A673 (cell line): ENCODE measurements around the gene CCDC197. TPM values are rescaled to one million over a fixed set of nuclear protein-coding genes. Genes with fewer than 3 reads are reported as not detected.

ENCODE experiments used
- BruUV-seq: library from RNA; stranded (reverse); fragments of 400-500 nt; replicated peaks from 2 replicates; lab custom pipeline; 2021; lab: Mats Ljungman, UMichigan
- CTCF ChIA-PET: fragments of 300-600 bp; sonication (Branson Sonifier 250); formaldehyde crosslinking; loops from one replicate; lab custom pipeline; 2022; ENCODE audit warnings: antibody characterized with exemption; lab: Charles Lee
- POLR2A ChIA-PET: fragments of 300-600 bp; sonication (Branson Sonifier 250); formaldehyde crosslinking; loops from one replicate; lab custom pipeline; 2022; ENCODE audit warnings: antibody characterized with exemption; ENCODE audit not compliant: low non-redundant PET; lab: Charles Lee
- DNase-seq: peaks from one replicate; pipeline ENCODE4 v3.0.0-alpha.2; 2015; ENCODE audit warnings: low spot score
- H3K27ac ChIP-seq: fragments of 200-600 bp; sonication (generic); 2 replicates; pipeline ENCODE4 v1.5.1; 2016; ENCODE audit warnings: mixed run types, low read depth, mild to moderate bottlenecking, mixed read lengths, antibody characterized with exemption, low read length; ENCODE audit not compliant: poor library complexity, severe bottlenecking
- H3K27me3 ChIP-seq: fragments of 200-600 bp; sonication (generic); replicated peaks from 2 replicates; pipeline ENCODE4 v1.6.1; 2017; ENCODE audit warnings: mixed run types, low read depth, mild to moderate bottlenecking, mixed read lengths, antibody characterized with exemption, low read length; ENCODE audit not compliant: insufficient read depth, poor library complexity
- H3K36me3 ChIP-seq: fragments of 200-600 bp; sonication (generic); 2 replicates; pipeline ENCODE4 v1.6.1; 2016; ENCODE audit warnings: mixed run types, mild to moderate bottlenecking, mixed read lengths, antibody characterized with exemption, low read length; ENCODE audit not compliant: insufficient read depth, poor library complexity, severe bottlenecking
- H3K4me1 ChIP-seq: fragments of 200-600 bp; sonication (generic); 2 replicates; pipeline ENCODE4 v1.6.1; 2017; ENCODE audit warnings: mixed run types, mild to moderate bottlenecking, mixed read lengths, antibody characterized with exemption, low read length; ENCODE audit not compliant: insufficient read depth, poor library complexity, severe bottlenecking
- H3K4me3 ChIP-seq: fragments of 200-600 bp; sonication (generic); 2 replicates; pipeline ENCODE4 v1.5.1; 2016; ENCODE audit warnings: low read depth, mixed run types, mild to moderate bottlenecking, mixed read lengths, low read length; ENCODE audit not compliant: poor library complexity, severe bottlenecking
- H3K9me3 ChIP-seq: fragments of 200-600 bp; sonication (generic); 2 replicates; pipeline ENCODE4 v1.6.1; 2016; ENCODE audit warnings: mixed run types, low read depth, mild to moderate bottlenecking, mixed read lengths, antibody characterized with exemption, low read length; ENCODE audit not compliant: poor library complexity, severe bottlenecking
- CTCF ChIP-seq: fragments of 300-800, 200-600 bp; sonication (generic); conservative IDR thresholded peaks from 2 replicates; pipeline ENCODE4 v1.5.1; 2017; ENCODE audit warnings: low read depth, mild to moderate bottlenecking, antibody characterized with exemption, low read length, moderate library complexity, mixed read lengths
- EZH2 ChIP-seq: fragments of 200-600 bp; sonication (generic); IDR thresholded peaks from 2 replicates; pipeline ENCODE4 v1.6.1; 2017; ENCODE audit warnings: borderline replicate concordance, low read depth, mild to moderate bottlenecking, mixed read lengths, antibody characterized with exemption, low read length; ENCODE audit not compliant: poor library complexity, severe bottlenecking
- intact Hi-C: fragments of 100-400 bp; cut with micrococcal nuclease; formaldehyde crosslinking; loops from one replicate; pipeline ENCODE4 v1.10.0; 2022; ENCODE audit not compliant: unreplicated experiment
- total RNA-seq: library from RNA; stranded (reverse); gene quantifications from 2 replicates; pipeline ENCODE4 v1.2.3, GENCODE V29; 2021

CCDC197 gene
- total RNA-seq, 1 experiment from 2014 or later: not detected

- TF ChIP-seq CTCF (no peak), EZH2 (no peak)
- no peak overlapping the region for H3K27ac ChIP-seq
- ChIA-PET CTCF (no interaction called here), POLR2A (no interaction called here)
- H3K36me3 ChIP-seq: no peaks in the 10 kb centered on the region
- no peaks in the 10 kb centered on the region for H3K27me3 ChIP-seq
- no peaks in the 10 kb centered on the region for H3K9me3 ChIP-seq
- no peaks in the 10 kb centered on the region for H3K4me1 ChIP-seq
- no peak for DNase-seq
- no peak overlapping the region for H3K4me3 ChIP-seq
- intact Hi-C loops: no loop called here
- BruUV-seq: no TSS peak
Observed at GRCh38 chr14:93975791-93976476, 21.2 kb upstream of the CCDC197 start.

- intact Hi-C loops: no loop called here
- no peak for TF ChIP-seq CTCF
- no peak for DNase-seq
- H3K27me3 ChIP-seq: no peaks in the 10 kb centered on the region
- H3K36me3 ChIP-seq: no peaks in the 10 kb centered on the region
- ChIA-PET CTCF (no interaction called here), POLR2A (no interaction called here)
- H3K27ac ChIP-seq: no peak within 1 kb of the TSS
- H3K9me3 ChIP-seq: no peaks in the 10 kb centered on the region
- H3K4me3 ChIP-seq: no peak within 1 kb of the TSS
- H3K4me1 ChIP-seq: no peaks in the 10 kb centered on the region
- BruUV-seq: no TSS peak
Observed at GRCh38 chr14:93976477-93977057, 20.5 kb upstream of the CCDC197 start, which contains the start of gene ASB2. TSS of gene ASB2 (minus strand) at chr14:93976570. CDS start at chr14:93964539, 12,031 bp downstream.

DNA sequence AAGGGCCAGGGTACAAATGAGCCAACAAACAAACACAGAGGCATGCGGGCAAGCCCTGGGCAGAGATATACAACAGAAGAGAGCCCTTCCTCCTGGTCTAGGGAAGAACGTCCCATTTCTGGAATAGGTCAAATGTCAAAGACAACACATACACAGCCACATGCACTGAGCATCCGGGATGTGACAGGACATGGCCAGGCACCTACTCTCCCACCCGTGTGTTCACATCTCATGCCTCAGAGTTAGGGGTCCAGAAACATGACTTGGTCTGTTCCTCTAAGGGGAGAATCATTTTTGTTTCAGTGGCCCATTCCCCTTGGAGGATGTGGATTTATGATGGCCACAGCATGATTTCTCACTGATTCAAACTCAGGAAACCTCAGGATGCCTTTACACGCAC lies 19.9 kb upstream of the CCDC197 start:
- no peaks in the 10 kb centered on the region for H3K36me3 ChIP-seq
- no peak overlapping the region for H3K4me3 ChIP-seq
- DNase-seq: no peak
- CTCF ChIA-PET: no interaction called here
- H3K27ac ChIP-seq: no peak overlapping the region
- no peaks in the 10 kb centered on the region for H3K4me1 ChIP-seq
- no TSS peak for BruUV-seq
- TF ChIP-seq EZH2 (no peak), CTCF (no peak)
- no peaks in the 10 kb centered on the region for H3K27me3 ChIP-seq
- intact Hi-C loops: no loop called here
- POLR2A ChIA-PET: no interaction called here
- no peaks in the 10 kb centered on the region for H3K9me3 ChIP-seq
